Ovary (tissue), 9 donors: ENCODE measurements around the gene IQCC. TPM values are rescaled to one million over a fixed set of nuclear protein-coding genes. Genes with fewer than 3 reads are reported as not detected.

Source experiments
- DNase-seq, 5 donors: peaks; one replicate each; pipeline ENCODE4 v3.0.0-alpha.2; 2019 to 2020
- H3K27ac ChIP-seq, 2 donors: fragments of 200-600 bp; one replicate each; pipeline versions ENCODE4 v1.5.1 to v1.8.0; 2019 to 2022
- H3K27me3 ChIP-seq: fragments of 200-600 bp; one replicate; pipeline ENCODE4 v1.8.0; 2022
- H3K36me3 ChIP-seq: fragments of 200-600 bp; sonication (generic); one replicate; pipeline ENCODE4 v1.5.1; 2019
- H3K4me1 ChIP-seq: one replicate; pipeline ENCODE4 v1.8.1; 2013; ENCODE audit warnings: mild to moderate bottlenecking, moderate library complexity; ENCODE audit not compliant: insufficient read depth
- H3K4me3 ChIP-seq: fragments of 200-600 bp; sonication (generic); one replicate; pipeline ENCODE4 v1.5.1; 2017
- H3K9me3 ChIP-seq, 2 donors: fragments of 200-600 bp in 1 of 2; sonication (generic) in 1 of 2; one replicate each; pipeline versions ENCODE4 v1.5.1 to v1.8.1; 2013 to 2019; ENCODE audit warnings: mild to moderate bottlenecking in 1 of 2, moderate library complexity in 1 of 2
- EP300 ChIP-seq: sonication (generic); formaldehyde crosslinking; IDR thresholded peaks from one replicate; pipeline ENCODE4 v1.6.1; 2017; ENCODE audit warnings: antibody characterized with exemption
- POLR2A ChIP-seq: fragments of 450-650 bp; IDR thresholded peaks from one replicate; pipeline ENCODE4 v1.6.1; 2017; ENCODE audit warnings: antibody characterized with exemption, mild to moderate bottlenecking, moderate library complexity
- WGBS, 3 donors: extraction: QIAGEN DNeasy Blood & Tissue Kit in 1 of 3; methylation state at CpG; one replicate each; pipeline versions ENCODE4 v1.1.5 to v1.1.7; 2013 to 2017; 5-methylcytosine and 5-hydroxymethylcytosine counted together
- intact Hi-C, 4 donors: fragments of 100-400 bp; cut with DNase I; formaldehyde crosslinking; loops; one replicate each; pipeline versions ENCODE4 v1.11.0 to v1.15.1; 2022 to 2023
- polyA plus RNA-seq, 2 donors: library from polyadenylated mRNA; stranded (reverse); fragments of 200-250 nt in 1 of 2; fragments of 350-450 nt in 1 of 2; fragmentation: Illumina TruSeq in 1 of 2; extraction: RNeasy Lipid Tissue Mini Kit (QIAGEN cat#74804) in 1 of 2; gene quantifications; one replicate each; pipeline ENCODE4 v1.2.3, GENCODE V29; 2013 to 2014
- total RNA-seq, 7 donors: library from RNA; depleted of rRNA in 2 of 7; stranded (reverse); fragments of >200 nt in 2 of 7; fragmentation: NEBNext Ultra II Directional in 3 of 7; extraction: Animal tissue kit (Norgen Biotek cat#: 25700) in 3 of 7; gene quantifications; one replicate each; pipeline versions ENCODE4 v1.1.0 to v1.2.4, GENCODE V29; 2016 to 2023
- TF ChIP-seq, protein P1 (sequence below), 3 donors: fragments of 450-650 bp in 2 of 3; fragments of 200-600 bp in 1 of 3; IDR thresholded peaks; one replicate each; pipeline versions ENCODE4 v1.5.1 to v1.8.0; 2016 to 2022; ENCODE audit warnings: antibody characterized with exemption in 3 of 3, mild to moderate bottlenecking in 1 of 3
- donor health status: DM: no; HTN: no; CAD: no; lungs with moderate emphysema.
- donor health status: DM: no; HTN: no; CAD: no.
- donor health status: Bipolar disorder and iron deficiency.
- donor health status: DM: yes; HTN: yes; CAD: no.
- donor health status: DM: no; HTN: no; CAD: no.
- donor health status: DM: yes; HTN: yes; CAD: no.

IQCC gene
- total and polyA plus RNA-seq, 9 donors = 2.3 to 4.7 (median 2.6) TPM

DNA sequence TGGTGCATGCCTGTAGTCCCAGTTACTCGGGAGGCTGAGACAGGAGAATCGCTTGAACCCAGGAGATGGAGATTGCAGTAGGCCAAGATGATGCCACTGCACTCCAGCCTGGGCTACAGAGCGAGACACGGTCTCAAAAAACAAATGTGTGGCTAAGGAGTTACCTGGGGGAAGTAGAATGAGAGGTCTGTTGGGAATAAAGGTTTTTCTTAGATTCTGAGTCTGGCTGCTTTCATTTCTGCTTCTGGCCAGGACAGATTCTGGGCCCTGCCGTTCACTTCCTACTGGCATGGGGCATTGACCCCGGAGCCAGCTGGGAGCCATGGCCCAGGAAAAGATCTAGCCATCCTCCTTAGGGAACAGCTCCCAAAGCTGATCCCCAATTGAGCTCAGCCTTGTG is 3.0 kb downstream of the IQCC start:
- TF ChIP-seq EP300 (no peak), POLR2A (no peak)
- TF ChIP-seq, protein P1, sequence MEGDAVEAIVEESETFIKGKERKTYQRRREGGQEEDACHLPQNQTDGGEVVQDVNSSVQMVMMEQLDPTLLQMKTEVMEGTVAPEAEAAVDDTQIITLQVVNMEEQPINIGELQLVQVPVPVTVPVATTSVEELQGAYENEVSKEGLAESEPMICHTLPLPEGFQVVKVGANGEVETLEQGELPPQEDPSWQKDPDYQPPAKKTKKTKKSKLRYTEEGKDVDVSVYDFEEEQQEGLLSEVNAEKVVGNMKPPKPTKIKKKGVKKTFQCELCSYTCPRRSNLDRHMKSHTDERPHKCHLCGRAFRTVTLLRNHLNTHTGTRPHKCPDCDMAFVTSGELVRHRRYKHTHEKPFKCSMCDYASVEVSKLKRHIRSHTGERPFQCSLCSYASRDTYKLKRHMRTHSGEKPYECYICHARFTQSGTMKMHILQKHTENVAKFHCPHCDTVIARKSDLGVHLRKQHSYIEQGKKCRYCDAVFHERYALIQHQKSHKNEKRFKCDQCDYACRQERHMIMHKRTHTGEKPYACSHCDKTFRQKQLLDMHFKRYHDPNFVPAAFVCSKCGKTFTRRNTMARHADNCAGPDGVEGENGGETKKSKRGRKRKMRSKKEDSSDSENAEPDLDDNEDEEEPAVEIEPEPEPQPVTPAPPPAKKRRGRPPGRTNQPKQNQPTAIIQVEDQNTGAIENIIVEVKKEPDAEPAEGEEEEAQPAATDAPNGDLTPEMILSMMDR (IDR thresholded peaks at IDR 0.05) = no peak
- no peak overlapping the region for H3K27ac ChIP-seq
- DNase-seq = no peak
- no peaks in the 10 kb centered on the region for H3K36me3 ChIP-seq
- peaks cover 9% of the 10 kb centered on the region for H3K4me1 ChIP-seq
- H3K9me3 ChIP-seq = no peaks in the 10 kb centered on the region
- H3K4me3 ChIP-seq = no peak overlapping the region
- WGBS, 3 donors = 86 to 87% (median 87%) methylated on average over 6 of the region's 6 CpGs
- intact Hi-C loops = no loop called here
- H3K27me3 ChIP-seq = no peaks in the 10 kb centered on the region

DNA sequence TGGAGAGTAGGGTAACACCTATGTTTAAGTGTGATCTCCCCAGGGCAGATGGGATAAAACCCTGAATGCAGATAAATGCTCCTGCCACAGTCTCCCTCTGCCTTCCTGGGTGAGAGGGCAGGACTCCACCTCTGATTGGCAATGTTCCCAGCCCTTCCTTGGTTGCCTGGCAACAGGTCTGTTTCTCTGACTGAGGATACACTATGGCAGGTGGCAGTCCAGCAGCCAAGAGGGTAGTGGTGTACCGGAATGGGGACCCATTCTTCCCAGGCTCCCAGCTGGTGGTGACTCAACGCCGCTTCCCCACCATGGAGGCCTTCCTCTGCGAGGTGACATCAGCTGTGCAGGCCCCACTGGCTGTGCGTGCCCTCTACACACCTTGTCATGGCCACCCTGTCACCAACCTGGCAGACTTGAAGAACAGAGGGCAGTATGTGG is 3.4 kb downstream of the IQCC start, which contains the start of gene DCDC2B:
DCDC2B (plus strand) TSS at position 199 of the 438 bp plus-strand sequence; CDS start at position 204, 5 bp downstream.
- intact Hi-C loops = no loop called here
- peak in 2 of 5 donors; percentile 45 to 53 for DNase-seq
- H3K4me3 ChIP-seq = no peak within 1 kb of the TSS
- WGBS, 3 donors = 79 to 81% (median 80%) methylated on average over 5 of the region's 5 CpGs
- H3K27me3 ChIP-seq = no peaks in the 10 kb centered on the region
- TF ChIP-seq, protein P1 (IDR thresholded peaks at IDR 0.05) = no peak
- H3K27ac ChIP-seq = no peak within 1 kb of the TSS
- H3K9me3 ChIP-seq = no peaks in the 10 kb centered on the region
- peaks cover 9% of the 10 kb centered on the region for H3K4me1 ChIP-seq
- no peaks in the 10 kb centered on the region for H3K36me3 ChIP-seq

DNA sequence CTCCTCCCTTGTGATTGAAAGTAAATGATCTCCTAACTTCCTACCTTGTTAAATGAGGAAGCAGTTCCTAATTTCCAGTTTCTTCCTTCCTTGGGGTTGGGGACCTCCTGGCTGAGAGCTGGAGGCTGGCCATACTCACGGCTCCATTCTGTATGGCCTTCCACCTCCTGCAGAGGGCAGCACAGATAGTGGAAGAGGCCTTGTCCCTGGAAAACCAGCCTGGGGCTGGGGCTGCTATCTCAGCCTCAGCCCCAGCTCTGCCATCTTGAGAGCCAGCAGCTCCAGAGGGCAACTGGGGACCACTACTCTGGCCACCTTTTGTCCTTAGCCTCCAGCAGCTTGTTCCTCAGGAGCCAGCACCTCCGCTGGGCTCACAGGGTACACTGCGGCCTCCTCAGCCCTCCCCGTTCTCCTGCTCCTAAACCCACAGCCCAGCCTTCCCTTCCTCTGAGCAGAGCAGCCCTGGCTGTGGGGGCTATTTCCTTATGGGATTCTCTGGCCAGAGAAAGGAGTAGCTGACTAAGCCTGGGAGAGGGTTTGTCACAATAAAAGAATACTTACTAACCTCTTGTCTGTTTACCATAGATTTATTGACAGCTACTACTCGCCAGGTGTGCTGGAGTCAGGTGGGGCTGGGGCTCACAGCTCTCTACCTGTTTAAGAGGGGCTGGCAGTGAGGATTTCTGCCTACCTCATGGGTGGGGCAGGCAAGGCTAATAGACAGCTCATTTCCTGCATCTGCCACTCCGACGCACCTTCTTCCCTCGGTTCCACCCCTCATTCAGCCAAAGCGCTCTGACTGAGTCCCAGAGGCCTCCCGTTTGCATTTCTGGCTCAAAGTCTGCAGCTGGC is 10.4 kb downstream of the IQCC start:
- Histone ChIP-seq H3K27me3 (no peaks in the 10 kb centered on the region), H3K36me3 (no peaks in the 10 kb centered on the region), H3K9me3 (no peaks in the 10 kb centered on the region), H3K4me3 (no peak overlapping the region), H3K27ac (peak overlapping the region in 1 of 2 donors; percentile 43), H3K4me1 (peaks cover 4% of the 10 kb centered on the region)
- intact Hi-C loops = no loop called here
- no peak for TF ChIP-seq EP300
- TF ChIP-seq, protein P1 (IDR thresholded peaks at IDR 0.05) = peak; percentile 48 to 55 (median 54)
- DNase-seq = peak; percentile 60 to 75 (median 65)
- 71 to 76% (median 72%) methylated on average over 10 of the region's 10 CpGs for WGBS, 3 donors

DNA sequence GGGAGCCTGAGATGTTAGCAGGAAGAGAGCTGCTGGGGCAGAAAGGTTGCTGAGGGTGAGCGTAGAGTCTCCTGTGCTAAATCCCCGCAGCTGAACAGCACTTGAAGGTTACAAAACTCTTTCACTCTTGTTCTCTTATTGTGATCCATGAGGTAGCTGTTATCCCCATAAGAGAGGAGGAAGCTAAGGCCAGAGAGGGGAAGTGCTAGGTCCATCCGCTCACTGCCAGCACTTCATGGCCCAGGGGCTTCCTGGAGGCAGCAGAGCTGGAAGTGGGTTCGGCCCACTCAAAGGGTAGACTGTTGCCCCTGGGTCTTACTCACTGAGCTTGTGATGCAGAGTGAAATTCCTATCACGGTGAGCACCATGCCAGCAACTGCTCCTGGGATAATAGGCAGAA is 11.1 kb downstream of the IQCC start:
- no peaks in the 10 kb centered on the region for H3K36me3 ChIP-seq
- H3K4me1 ChIP-seq = peaks cover 9% of the 10 kb centered on the region
- DNase-seq = no peak
- no peak overlapping the region for H3K27ac ChIP-seq
- no peaks in the 10 kb centered on the region for H3K9me3 ChIP-seq
- intact Hi-C loops = no loop called here
- WGBS, 3 donors = 84 to 90% (median 90%) methylated on average over 5 of the region's 5 CpGs
- no peaks in the 10 kb centered on the region for H3K27me3 ChIP-seq
- TF ChIP-seq, protein P1 (IDR thresholded peaks at IDR 0.05) = no peak
- TF ChIP-seq EP300 (no peak), POLR2A (no peak)
- H3K4me3 ChIP-seq = no peak overlapping the region
